OCI-LY7 (cell line): ENCODE results near the gene C15orf61.

Source experiments
- CTCF ChIP-seq: fragments of 200-600 bp; sonication (generic); conservative IDR thresholded peaks from 2 replicates; pipeline ENCODE4 v1.5.1; 2014; ENCODE audit warnings: mild to moderate bottlenecking, antibody characterized with exemption, low read length, moderate library complexity, mixed read lengths
- EZH2phosphoT487 ChIP-seq: fragments of 200-600 bp; sonication (generic); IDR thresholded peaks from 2 replicates; pipeline ENCODE4 v1.6.1; 2018; ENCODE audit warnings: low read depth, borderline replicate concordance, mild to moderate bottlenecking, mixed run types, antibody characterized with exemption, low read length, moderate library complexity, mixed read lengths

GRCh38 chr15:67559576-67559975 lies 38.6 kb downstream of the C15orf61 start:
- TF ChIP-seq CTCF, result no peak
- no peak for TF ChIP-seq EZH2phosphoT487
